Left ventricle myocardium inferior (tissue), 1 donor: ENCODE results near the gene FLT1. TPM values are rescaled to one million over a fixed set of nuclear protein-coding genes. Genes with fewer than 3 reads are reported as not detected.

Experiments
- DNase-seq: peaks from one replicate; pipeline ENCODE4 v3.0.0-alpha.2; 2020
- H3K27ac ChIP-seq: fragments of 200-600 bp; replicated peaks from 2 replicates; pipeline ENCODE4 v1.8.0; 2021
- H3K27me3 ChIP-seq: fragments of 200-600 bp; 2 replicates; pipeline ENCODE4 v1.8.0; 2021; ENCODE audit warnings: low read depth
- H3K36me3 ChIP-seq: fragments of 200-600 bp; 2 replicates; pipeline ENCODE4 v1.8.0; 2021
- H3K4me1 ChIP-seq: fragments of 200-600 bp; 2 replicates; pipeline ENCODE4 v1.8.0; 2021
- H3K4me3 ChIP-seq: fragments of 200-600 bp; 2 replicates; pipeline ENCODE4 v1.8.0; 2021; ENCODE audit warnings: mild to moderate bottlenecking, moderate library complexity
- H3K9me3 ChIP-seq: fragments of 200-600 bp; replicated peaks from 2 replicates; pipeline ENCODE4 v1.8.0; 2021
- intact Hi-C: fragments of 100-400 bp; cut with micrococcal nuclease; formaldehyde crosslinking; loops from one replicate; pipeline ENCODE4 v1.11.0; 2022
- total RNA-seq: library from RNA; stranded (reverse); fragmentation: NEBNext Ultra II Directional; extraction: Animal tissue kit (Norgen Biotek cat#: 25700); gene quantifications from one replicate; pipeline ENCODE4 v1.2.1, GENCODE V29; 2021
- TF ChIP-seq, protein P1 (sequence below): fragments of 200-600 bp; IDR thresholded peaks from 2 replicates; pipeline ENCODE4 v1.8.0; 2021; ENCODE audit warnings: antibody characterized with exemption, mild to moderate bottlenecking, borderline replicate concordance
- donor health status: DM: no; HTN: yes; CAD: no; lungs with severe emphysema.

FLT1 gene
- total RNA-seq, 1 donor from 2014 or later: 40.7 TPM

DNA sequence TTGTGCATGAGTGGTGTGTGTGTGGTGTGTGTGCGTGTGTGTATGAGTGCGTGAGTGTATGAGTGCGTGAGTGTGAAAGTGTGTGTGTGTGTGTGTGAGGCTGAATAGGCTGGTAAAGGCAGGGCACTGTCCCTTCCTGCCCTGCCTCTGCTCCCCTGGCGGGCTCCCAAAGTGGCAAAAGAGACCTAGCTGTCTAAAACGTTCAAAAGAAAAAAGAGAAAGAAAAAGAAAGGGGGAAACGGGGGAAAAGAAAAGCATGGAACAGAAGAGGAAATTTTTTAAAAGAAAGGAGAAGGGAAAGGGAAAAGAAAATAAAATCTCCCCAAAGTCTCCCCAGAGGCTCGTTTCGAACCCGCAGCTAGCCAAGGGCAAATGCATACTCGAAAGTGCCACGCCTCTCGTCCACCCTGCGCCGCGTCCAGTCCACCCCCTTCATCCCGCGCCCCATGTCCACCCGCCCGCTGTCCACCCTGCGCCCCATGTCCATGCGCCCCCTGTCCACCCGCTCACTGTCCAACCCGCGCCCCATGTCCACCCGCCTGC lies 37.0 kb upstream of the FLT1 start:
- intact Hi-C loops: no loop called here
- H3K4me1 ChIP-seq: peaks cover 30% of the 10 kb centered on the region
- H3K27ac ChIP-seq: peak overlapping the region; percentile 92
- H3K27me3 ChIP-seq: peaks cover 58% of the 10 kb centered on the region
- TF ChIP-seq, protein P1, sequence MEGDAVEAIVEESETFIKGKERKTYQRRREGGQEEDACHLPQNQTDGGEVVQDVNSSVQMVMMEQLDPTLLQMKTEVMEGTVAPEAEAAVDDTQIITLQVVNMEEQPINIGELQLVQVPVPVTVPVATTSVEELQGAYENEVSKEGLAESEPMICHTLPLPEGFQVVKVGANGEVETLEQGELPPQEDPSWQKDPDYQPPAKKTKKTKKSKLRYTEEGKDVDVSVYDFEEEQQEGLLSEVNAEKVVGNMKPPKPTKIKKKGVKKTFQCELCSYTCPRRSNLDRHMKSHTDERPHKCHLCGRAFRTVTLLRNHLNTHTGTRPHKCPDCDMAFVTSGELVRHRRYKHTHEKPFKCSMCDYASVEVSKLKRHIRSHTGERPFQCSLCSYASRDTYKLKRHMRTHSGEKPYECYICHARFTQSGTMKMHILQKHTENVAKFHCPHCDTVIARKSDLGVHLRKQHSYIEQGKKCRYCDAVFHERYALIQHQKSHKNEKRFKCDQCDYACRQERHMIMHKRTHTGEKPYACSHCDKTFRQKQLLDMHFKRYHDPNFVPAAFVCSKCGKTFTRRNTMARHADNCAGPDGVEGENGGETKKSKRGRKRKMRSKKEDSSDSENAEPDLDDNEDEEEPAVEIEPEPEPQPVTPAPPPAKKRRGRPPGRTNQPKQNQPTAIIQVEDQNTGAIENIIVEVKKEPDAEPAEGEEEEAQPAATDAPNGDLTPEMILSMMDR: no peak
- H3K9me3 ChIP-seq: no peaks in the 10 kb centered on the region
- H3K36me3 ChIP-seq: no peaks in the 10 kb centered on the region
- DNase-seq: no peak
- H3K4me3 ChIP-seq: peak overlapping the region; percentile 69

GRCh38 chr13:28531077-28531844 lies 36.3 kb upstream of the FLT1 start:
- peaks cover 58% of the 10 kb centered on the region for H3K27me3 ChIP-seq
- H3K27ac ChIP-seq: peak overlapping the region; percentile 92
- no peaks in the 10 kb centered on the region for H3K9me3 ChIP-seq
- H3K36me3 ChIP-seq: no peaks in the 10 kb centered on the region
- intact Hi-C loops: no loop called here
- peaks cover 30% of the 10 kb centered on the region for H3K4me1 ChIP-seq
- peak overlapping the region; percentile 69 for H3K4me3 ChIP-seq
- TF ChIP-seq, protein P1: no peak
- peak; percentile 61 for DNase-seq

DNA sequence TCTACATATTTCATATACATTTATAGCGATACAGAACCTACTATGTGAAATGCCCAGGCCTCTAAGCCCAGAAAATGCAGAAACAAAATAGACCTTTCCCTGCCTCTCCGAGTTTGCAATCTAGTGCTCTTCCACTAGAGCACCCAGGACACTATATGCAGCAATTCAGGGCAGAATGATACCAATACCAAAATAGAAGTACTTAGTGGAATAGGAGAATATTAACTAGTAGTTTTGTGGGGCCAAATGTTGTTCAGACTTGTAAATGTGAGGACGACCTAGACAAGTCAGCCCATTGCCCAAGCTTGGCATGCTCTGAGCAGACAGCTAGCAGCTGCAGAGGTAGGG lies 35.8 kb upstream of the FLT1 start:
- Histone ChIP-seq H3K27ac (peak overlapping the region; percentile 92), H3K4me3 (peak overlapping the region; percentile 69), H3K9me3 (no peaks in the 10 kb centered on the region), H3K4me1 (peaks cover 30% of the 10 kb centered on the region), H3K27me3 (peaks cover 58% of the 10 kb centered on the region), H3K36me3 (no peaks in the 10 kb centered on the region)
- intact Hi-C loops: no loop called here
- no peak for DNase-seq
- TF ChIP-seq, protein P1: peak; percentile 13

GRCh38 chr13:28529836-28530235 lies 34.9 kb upstream of the FLT1 start:
- H3K27ac ChIP-seq: no peak overlapping the region
- peaks cover 30% of the 10 kb centered on the region for H3K4me1 ChIP-seq
- no peaks in the 10 kb centered on the region for H3K36me3 ChIP-seq
- no peaks in the 10 kb centered on the region for H3K9me3 ChIP-seq
- no peak for DNase-seq
- TF ChIP-seq, protein P1: no peak
- peaks cover 60% of the 10 kb centered on the region for H3K27me3 ChIP-seq
- intact Hi-C loops: no loop called here
- no peak overlapping the region for H3K4me3 ChIP-seq

GRCh38 chr13:28528848-28529247 lies 33.9 kb upstream of the FLT1 start:
- Histone ChIP-seq H3K27ac (no peak overlapping the region), H3K4me3 (no peak overlapping the region), H3K9me3 (no peaks in the 10 kb centered on the region), H3K36me3 (no peaks in the 10 kb centered on the region), H3K27me3 (peaks cover 59% of the 10 kb centered on the region), H3K4me1 (peaks cover 30% of the 10 kb centered on the region)
- DNase-seq: no peak
- intact Hi-C loops: no loop called here
- TF ChIP-seq, protein P1: no peak
